GM18868 (cell line): ENCODE measurements around the gene MTX3.

Experiments
- ATAC-seq: cut with Tn5 transposase; IDR thresholded peaks from one replicate; pipeline ENCODE4 v1.9.1; 2021; ENCODE audit warnings: mild to moderate bottlenecking, moderate library complexity; ENCODE audit not compliant: unreplicated experiment

The MTX3 gene

GRCh38 chr5:79983618-79984017, 7.4 kb downstream of the MTX3 start:
- no peak for ATAC-seq

DNA sequence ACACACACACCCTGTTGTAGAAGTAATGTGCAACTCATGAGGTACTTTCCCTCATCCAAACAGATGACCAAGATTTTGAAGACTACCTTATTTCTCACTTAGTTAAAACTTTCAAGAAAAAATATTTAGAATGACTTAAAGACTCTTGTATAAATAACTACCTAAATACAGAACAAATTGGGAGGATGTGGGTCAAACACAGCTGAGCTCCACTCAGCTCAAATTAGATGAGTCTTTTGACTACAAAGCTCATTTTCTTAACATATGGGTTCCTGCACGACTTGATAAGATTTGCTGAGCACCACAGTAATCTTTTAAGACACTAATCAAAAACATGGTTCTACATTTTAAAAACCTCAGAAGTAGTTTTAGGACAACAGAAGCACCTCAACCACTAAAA, 8.9 kb downstream of the MTX3 start:
- ATAC-seq = no peak

DNA sequence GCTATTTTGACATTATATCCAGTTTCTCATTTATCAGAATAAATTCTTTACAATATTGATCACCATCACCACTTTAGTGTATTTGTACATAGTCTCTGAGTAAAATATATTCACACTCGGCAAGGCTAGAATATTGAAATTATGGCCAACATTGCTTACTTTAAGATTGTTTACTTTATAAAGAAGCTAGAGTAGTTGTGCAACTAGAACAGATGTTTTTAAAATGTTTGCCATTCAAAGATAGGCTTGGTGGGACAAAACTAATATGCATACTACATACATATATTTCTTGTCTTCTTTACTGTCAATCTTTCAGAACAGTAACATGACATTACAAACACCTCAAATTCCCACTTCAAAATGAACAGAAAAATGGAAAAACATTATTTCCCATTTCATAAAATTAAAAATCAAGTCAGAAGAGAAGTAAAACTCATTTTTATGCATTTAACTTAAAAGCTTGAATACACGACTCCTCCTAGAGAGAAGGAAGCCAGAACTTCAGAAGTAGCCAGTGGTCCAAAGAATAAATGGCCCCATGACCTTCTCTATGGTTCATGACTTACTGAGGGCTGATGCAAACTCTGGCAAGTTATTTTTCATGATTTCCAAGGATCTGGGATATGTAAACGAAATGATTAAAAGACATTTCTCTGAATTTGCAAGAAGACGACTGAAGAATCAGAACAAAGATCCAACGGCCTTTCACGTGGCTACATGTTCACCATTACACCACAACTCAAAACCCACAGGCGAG, 14.1 kb downstream of the MTX3 start:
- ATAC-seq = no peak

DNA sequence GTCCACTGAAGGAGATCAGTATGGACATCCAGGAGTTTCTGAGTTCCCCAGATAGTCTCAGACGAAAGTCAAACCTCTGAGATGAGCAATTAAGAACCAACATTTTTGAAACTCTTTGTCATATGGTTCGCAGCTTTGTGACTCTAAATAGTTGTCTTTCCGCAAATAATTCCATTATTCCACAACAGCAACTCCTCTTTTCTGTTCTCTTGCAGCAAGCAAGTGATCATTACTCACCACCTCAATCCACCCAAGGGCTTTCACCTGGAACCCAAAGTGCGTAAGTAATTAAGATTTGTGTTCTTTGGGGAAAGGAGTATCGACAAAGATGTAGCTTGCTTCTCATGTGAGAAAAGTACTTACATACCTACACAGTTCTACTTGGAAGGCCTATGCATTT, 15.6 kb downstream of the MTX3 start:
- ATAC-seq = no peak

- ATAC-seq = no peak
Measured at GRCh38 chr5:79974886-79975285, 16.2 kb downstream of the MTX3 start.

GRCh38 chr5:79973996-79974395, 17.1 kb downstream of the MTX3 start:
- no peak for ATAC-seq

DNA sequence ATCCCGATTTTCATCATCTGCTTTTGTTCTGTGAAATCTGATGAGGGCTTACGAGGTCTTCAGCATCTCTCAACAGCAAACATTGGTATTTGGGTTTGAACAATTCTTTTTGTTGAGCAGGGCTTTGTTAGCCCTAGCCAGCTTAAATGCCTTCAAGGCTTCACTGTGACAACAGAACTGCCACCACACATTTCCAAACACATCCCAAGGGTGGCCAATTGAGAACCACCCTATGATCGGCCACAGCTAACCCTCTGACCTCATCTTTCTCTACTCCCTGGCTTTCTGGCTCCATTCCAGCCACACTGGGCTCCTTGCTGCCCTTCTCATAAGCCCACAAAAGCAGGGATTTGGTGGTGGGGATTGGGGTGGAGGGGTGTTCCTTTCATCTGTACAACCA, 17.6 kb downstream of the MTX3 start:
- ATAC-seq = no peak

- ATAC-seq = no peak
Measured at GRCh38 chr5:79971156-79971555, 19.9 kb downstream of the MTX3 start.

DNA sequence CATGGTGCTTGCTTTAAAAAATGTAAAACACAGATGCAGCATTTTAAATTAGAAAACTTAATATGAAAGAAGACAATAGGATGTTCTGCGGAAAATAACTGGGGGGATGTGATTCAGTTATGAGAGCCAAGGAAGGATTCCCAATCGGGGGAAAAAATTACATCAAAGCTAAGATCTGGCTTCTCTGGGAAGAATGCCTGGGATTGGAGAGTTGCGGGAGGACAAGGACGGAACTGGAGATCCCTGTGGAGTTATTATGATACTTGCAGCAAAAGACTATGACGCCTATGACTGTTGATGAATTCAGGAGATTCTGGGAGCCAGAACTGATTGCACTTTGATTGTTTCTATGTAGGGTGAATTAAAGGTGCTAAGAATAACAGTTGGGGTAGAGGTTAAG, 24.6 kb downstream of the MTX3 start:
- no peak for ATAC-seq

DNA sequence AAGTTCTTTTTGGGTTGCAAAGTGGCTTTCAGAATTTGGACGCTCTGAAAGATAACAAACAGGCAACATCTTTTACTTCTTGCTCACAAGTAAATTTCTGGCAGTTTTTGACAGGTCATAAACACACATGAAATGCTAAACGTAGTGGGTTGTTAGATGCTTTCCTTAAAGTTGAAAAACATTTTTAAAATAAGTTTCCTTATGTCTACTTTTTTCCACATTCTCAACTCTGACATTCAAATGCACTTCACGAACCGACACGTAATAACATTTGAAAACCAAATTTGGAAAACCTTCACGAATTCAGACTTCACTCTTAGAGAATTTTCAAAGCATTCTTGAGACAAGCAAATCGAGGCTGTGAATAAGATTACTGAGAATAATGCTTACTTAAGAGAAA, 26.9 kb downstream of the MTX3 start:
- no peak for ATAC-seq

- no peak for ATAC-seq
Measured at GRCh38 chr5:79963261-79964061, 27.6 kb downstream of the MTX3 start.

- no peak for ATAC-seq
Measured at GRCh38 chr5:79962575-79963222, 28.4 kb downstream of the MTX3 start.

DNA sequence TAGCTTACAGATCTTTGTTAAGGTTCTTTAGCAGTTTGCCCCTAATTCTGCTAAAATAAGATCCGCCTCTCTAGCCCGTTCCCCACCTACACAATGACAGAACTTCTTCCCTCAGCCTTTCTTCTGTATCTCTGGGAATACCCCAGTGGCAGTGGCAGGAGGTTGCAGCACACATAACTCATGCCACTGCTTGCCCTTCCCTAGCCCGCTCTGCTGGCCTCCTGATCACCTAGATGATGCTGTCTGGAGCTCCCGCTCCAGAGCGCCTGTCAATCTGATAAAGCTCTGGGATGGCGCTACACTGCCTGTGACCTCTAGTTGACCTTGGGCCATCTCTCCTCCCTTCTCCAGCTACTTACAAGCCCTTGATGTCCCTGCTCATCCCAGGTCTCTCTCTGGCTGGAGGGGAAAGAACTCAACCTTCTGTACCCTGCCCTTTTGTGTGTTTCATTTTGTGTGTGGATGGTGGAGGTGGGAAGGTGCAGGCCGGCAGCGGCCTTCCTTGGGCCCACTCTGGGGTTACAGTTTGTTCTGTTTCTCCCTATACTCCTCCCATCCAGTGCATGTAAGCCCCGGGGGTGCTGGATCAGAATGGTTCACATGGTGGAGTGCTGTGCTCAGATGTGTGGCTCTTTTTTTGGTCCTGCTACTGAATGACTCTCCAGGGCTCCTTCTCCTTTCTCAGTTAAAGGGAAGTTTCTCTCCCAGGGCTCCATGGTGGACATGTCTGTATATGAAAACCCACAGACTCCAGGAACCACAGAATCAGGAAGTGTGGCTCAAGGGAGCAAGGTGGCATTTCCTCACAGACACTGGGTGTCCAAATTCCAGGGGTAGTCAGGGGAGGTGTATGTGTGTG, 29.1 kb downstream of the MTX3 start:
- no peak for ATAC-seq

- ATAC-seq = no peak
Measured at GRCh38 chr5:79959407-79959806, 31.7 kb downstream of the MTX3 start.

DNA sequence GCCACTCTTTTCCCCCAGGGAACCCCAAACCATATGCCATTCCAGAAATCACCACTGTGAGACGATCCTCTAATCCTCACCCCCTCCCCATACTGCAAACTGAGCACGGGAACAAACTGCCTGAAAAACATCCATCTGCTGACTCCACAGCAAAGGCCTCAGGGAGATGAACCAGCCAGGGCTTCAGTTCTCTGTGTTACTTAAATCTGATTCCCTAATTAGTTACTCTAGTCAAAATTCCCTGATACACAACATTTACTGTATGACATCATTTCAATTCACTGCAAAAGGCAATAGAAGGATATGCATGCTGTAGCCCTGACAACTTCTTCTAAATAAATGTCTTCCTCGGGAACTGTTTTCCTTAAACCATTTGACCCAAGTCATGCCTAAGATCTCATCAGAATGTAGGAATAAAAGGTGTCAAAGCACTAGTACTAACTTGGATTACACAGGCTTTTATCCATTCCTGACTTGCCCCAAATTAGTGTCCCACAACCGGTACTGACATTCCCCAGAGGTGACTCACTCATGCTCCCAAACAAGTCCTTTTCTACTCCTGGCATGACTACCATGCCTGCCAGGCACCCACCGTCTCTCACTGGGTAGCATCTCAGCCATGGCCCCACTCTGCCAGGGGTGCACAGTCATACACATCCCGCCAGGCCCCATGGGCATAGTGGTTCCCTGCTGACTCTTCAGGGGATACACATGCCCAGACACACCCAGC, 35.0 kb downstream of the MTX3 start:
- no peak for ATAC-seq

DNA sequence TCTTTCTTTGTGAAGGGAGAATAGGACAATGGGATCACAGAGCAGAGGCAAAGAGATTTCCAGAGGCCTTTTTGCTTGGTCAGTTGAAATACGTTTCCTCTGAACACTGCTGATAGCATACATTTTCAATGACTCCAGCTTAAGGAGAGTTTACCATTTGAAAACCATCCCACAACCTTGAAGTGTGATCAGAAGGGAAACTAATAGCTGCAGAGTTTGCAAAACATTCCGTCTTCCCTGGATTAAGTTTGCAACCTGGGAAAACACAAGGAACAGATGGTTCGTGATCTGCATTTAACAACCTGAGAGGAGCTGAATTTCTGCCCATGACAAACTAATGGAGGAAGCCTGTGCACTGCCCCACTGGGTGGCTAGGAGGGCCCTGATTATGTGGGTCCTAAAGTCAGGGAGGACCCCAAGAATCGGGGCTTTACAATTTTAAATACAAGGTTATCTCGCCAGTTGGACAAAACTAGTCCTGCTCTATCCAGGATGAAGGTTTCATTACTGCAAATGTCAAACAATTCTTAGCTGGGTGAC, 35.6 kb downstream of the MTX3 start:
- no peak for ATAC-seq

DNA sequence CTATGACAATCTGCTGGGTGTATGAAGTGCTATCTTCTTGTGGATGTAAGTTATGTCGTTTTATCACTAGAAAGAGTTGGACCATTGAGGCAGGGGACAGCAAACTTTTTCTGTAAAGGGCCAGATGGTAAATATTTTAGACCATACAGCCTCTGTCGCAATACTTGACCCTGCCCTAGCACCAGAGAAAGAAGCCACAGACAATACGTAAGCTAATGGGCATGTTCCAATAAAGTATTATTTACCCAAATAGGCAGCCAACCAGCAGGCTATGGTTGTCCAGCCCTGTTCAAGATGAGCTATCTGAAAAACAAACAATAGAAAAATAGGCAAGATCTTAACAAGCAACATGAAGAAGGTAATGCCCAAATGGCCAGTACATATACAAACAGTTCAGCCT, 36.4 kb downstream of the MTX3 start:
- ATAC-seq = no peak

DNA sequence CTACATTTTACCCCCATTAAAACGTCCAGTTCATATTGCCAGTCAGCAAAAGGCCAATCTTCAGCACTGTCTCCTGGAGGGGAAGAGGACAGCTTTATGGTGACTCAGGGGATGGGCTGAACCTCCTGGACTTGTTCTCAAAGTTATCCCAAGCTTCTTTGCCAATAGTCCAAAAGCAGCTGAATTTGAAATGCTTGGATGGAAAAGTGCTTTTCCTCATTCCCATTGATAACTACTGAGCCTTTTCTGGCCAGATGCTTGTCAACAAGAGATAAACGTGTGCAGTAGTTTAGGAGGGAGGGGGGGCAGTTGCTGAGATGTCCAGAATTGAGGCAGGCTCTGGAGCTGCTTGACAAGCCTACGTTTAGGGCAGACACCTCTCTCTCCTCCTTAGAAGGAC, 43.5 kb downstream of the MTX3 start:
- no peak for ATAC-seq

DNA sequence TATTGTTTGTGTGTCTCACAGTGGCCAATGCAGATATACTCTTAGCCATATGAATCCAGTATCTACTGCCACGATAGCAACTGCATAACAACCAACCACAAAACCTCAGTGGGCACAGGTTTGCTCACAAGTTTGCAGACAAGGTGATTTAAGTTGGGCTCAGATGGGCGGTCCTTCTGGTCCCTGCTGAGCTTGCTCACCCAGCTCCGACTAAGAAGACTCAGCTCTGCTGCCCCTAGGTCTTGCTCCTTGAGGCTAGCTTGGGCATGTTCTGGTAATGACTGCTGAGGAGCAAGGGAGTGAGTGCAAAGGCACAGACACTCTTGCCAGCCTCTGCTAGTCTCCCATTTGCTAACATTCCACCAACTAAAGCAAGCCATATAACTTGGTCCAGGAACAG, 52.6 kb downstream of the MTX3 start:
- no peak for ATAC-seq

DNA sequence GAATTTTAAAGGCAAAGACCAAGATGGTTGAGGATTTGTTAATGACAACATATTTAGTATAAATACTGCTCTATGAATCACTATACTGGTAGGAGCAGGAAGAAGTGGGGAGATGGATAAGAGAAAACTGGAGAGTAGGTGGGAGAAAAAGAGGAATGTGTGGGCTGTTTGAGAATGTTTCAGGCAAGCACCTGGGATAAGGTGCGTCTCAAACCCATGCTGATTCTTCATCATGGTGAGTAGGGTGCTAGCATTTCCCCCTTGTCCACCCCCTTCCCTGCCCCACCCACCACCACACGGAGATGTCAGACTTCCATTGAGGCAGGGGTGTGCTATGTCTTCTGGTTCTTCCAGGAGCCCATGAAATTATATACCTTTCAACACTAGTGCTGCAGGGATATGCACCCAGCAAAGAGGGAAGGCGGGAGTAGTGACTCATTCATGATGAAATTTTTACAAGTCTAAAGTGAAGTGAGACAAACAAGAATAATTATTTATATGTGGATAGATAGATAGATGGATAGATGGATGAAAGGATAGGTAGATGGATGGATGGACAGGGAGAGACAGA, 54.3 kb downstream of the MTX3 start:
- ATAC-seq = no peak
